Tibial nerve (tissue), 4 donors: ENCODE data around the gene SMAD3.

Experiments used
- CTCF ChIP-seq, 5 experiments: fragments of 200-600 bp in 3 of 5; fragments of 450-650 bp in 2 of 5; sonication (generic) in 3 of 5; IDR thresholded peaks; one replicate each; pipeline ENCODE4 v1.5.1; 2016 to 2019; ENCODE audit warnings: antibody characterized with exemption in 5 of 5, mild to moderate bottlenecking in 3 of 5, moderate library complexity in 2 of 5
- EP300 ChIP-seq, 2 donors: sonication (generic); formaldehyde crosslinking; IDR thresholded peaks; one replicate each; pipeline ENCODE4 v1.6.1; 2017; ENCODE audit warnings: antibody characterized with exemption in 2 of 2, mild to moderate bottlenecking in 1 of 2
- POLR2A ChIP-seq, 2 donors: fragments of 450-650 bp; IDR thresholded peaks; one replicate each; pipeline ENCODE4 v1.6.1; 2017; ENCODE audit warnings: antibody characterized with exemption in 2 of 2, mild to moderate bottlenecking in 2 of 2, moderate library complexity in 2 of 2

- no peak for TF ChIP-seq CTCF (IDR thresholded peaks at IDR 0.05)
- TF ChIP-seq EP300 (IDR thresholded peaks at IDR 0.05): no peak
- no peak for TF ChIP-seq POLR2A (IDR thresholded peaks at IDR 0.05)
Observed at GRCh38 chr15:67215102-67215501, 149.7 kb downstream of the SMAD3 start.
